HepG2 (cell line): ENCODE data around the gene NDRG2. TPM values are rescaled to one million over a fixed set of nuclear protein-coding genes. Genes with fewer than 3 reads are reported as not detected.

Experiments used
- ADNP ChIP-seq: sonication (generic); formaldehyde crosslinking; IDR thresholded peaks from 2 replicates; pipeline ENCODE4 v1.4.0; 2020; ENCODE audit warnings: missing genetic modification reagents
- ARNT ChIP-seq: fragments of 450-650 bp; IDR thresholded peaks from 2 replicates; pipeline ENCODE4 v1.6.1; 2017
- ETV6 ChIP-seq: sonication (generic); formaldehyde crosslinking; conservative IDR thresholded peaks from 2 replicates; pipeline ENCODE4 v1.4.0; 2020; ENCODE audit warnings: missing genetic modification reagents
- MAFF ChIP-seq: IDR thresholded peaks from 2 replicates; pipeline ENCODE4 v1.6.1; 2011; ENCODE audit warnings: low read depth, low read length, improper control_type of control experiment
- MEF2D ChIP-seq: sonication (generic); formaldehyde crosslinking; IDR thresholded peaks from 2 replicates; pipeline ENCODE4 v1.5.1; 2020; ENCODE audit warnings: mild to moderate bottlenecking, missing genetic modification reagents
- NFAT5 ChIP-seq: sonication (generic); formaldehyde crosslinking; IDR thresholded peaks from 2 replicates; pipeline ENCODE4 v1.4.0; 2020; ENCODE audit warnings: missing genetic modification reagents
- PAWR ChIP-seq: sonication (generic); formaldehyde crosslinking; IDR thresholded peaks from 2 replicates; pipeline ENCODE4 v1.4.0; 2020; ENCODE audit warnings: missing genetic modification reagents, mild to moderate bottlenecking, borderline replicate concordance
- PAX8 ChIP-seq: sonication (generic); formaldehyde crosslinking; IDR thresholded peaks from 2 replicates; pipeline ENCODE4 v1.8.0; 2022; ENCODE audit warnings: mild to moderate bottlenecking, missing genetic modification reagents, borderline replicate concordance
- RCOR2 ChIP-seq: IDR thresholded peaks from 2 replicates; pipeline ENCODE4 v1.6.1; 2016; ENCODE audit warnings: missing biosample characterization, missing genetic modification reagents
- RNF2 ChIP-seq: fragments of 450-650 bp; conservative IDR thresholded peaks from 2 replicates; pipeline ENCODE4 v1.6.1; 2016; ENCODE audit warnings: low read depth
- TBL1XR1 ChIP-seq: fragments of 150-350 bp; IDR thresholded peaks from 2 replicates; pipeline ENCODE4 v1.6.1; 2014; ENCODE audit warnings: borderline replicate concordance, low read length; ENCODE audit not compliant: partially characterized antibody
- TBP ChIP-seq: sonication (generic); formaldehyde crosslinking; IDR thresholded peaks from 2 replicates; pipeline ENCODE4 v1.5.0; 2020; ENCODE audit warnings: missing genetic modification reagents
- THAP7 ChIP-seq: sonication (generic); formaldehyde crosslinking; IDR thresholded peaks from 2 replicates; pipeline ENCODE4 v1.8.1; 2023; ENCODE audit warnings: mild to moderate bottlenecking, missing genetic modification reagents
- ZNF180 ChIP-seq: sonication (generic); formaldehyde crosslinking; IDR thresholded peaks from 2 replicates; pipeline ENCODE4 v1.4.0; 2020; ENCODE audit warnings: low read depth, missing genetic modification reagents, borderline replicate concordance
- ZNF501 ChIP-seq: sonication (generic); formaldehyde crosslinking; IDR thresholded peaks from 2 replicates; pipeline ENCODE4 v1.5.1; 2020; ENCODE audit warnings: mild to moderate bottlenecking, moderate library complexity, missing genetic modification reagents
- ZNF549 ChIP-seq: sonication (generic); formaldehyde crosslinking; IDR thresholded peaks from 2 replicates; pipeline ENCODE4 v1.5.0; 2020; ENCODE audit warnings: missing genetic modification reagents
- ZNF572 ChIP-seq: sonication (generic); formaldehyde crosslinking; IDR thresholded peaks from 2 replicates; pipeline ENCODE4 v1.5.1; 2020; ENCODE audit warnings: mild to moderate bottlenecking, missing genetic modification reagents
- ZNF720 ChIP-seq: sonication (generic); formaldehyde crosslinking; IDR thresholded peaks from 2 replicates; pipeline ENCODE4 v1.4.0; 2020; ENCODE audit warnings: missing genetic modification reagents
- ZNF737 ChIP-seq: sonication (generic); formaldehyde crosslinking; IDR thresholded peaks from 2 replicates; pipeline ENCODE4 v1.5.0; 2020; ENCODE audit warnings: missing genetic modification reagents, mild to moderate bottlenecking, borderline replicate concordance
- polyA plus RNA-seq, 8 experiments: library from polyadenylated mRNA; depleted of rRNA in 3 of 8; stranded (reverse) in 7 of 8; unstranded in 1 of 8; fragments of >200 nt; fragmentation: Illumina TruSeq in 4 of 8; extraction: Trizol in 4 of 8; gene quantifications; 2 replicates each; pipeline versions ENCODE4 v1.2.1 to v1.2.3, GENCODE V29; 2011 to 2016; ENCODE audit warnings: low read depth in 4 of 8, missing spikeins in 1 of 8, mixed read lengths in 1 of 8; ENCODE audit not compliant: insufficient read depth in 1 of 8
- total RNA-seq, 5 experiments: library from RNA; depleted of rRNA; stranded (reverse); fragments of >200 nt; fragmentation: Illumina TruSeq; extraction: Trizol; gene quantifications; 2 replicates each; pipeline ENCODE4 v1.2.3, GENCODE V29; 2016; ENCODE audit warnings: low read depth in 1 of 5
- TF ChIP-seq, protein P1 (sequence below): sonication (generic); formaldehyde crosslinking; IDR thresholded peaks from 2 replicates; pipeline ENCODE4 v1.4.0; 2020; ENCODE audit warnings: low read depth, missing genetic modification reagents

NDRG2 gene
- total and polyA plus RNA-seq, 2 of the 13 experiments (the other 11 are each of a cell fraction or from before 2014, with no cell fraction given), result 27.2 to 189 TPM

GRCh38 chr14:20970983-20971704 is 53.7 kb downstream of the NDRG2 start (continued):
- TF ChIP-seq THAP7 (CRISPR knock-in tag) (no peak), MAFF (no peak), ZNF180 (CRISPR knock-in tag) (0 out of 2 replicates have a peak, but pooled peaks have one; percentile 27), PAWR (no peak), ETV6 (CRISPR knock-in tag) (0 out of 2 replicates have a peak, but pooled peaks have one; percentile 22), ARNT (no peak), ZNF549 (CRISPR knock-in tag) (0 out of 2 replicates have a peak, but pooled peaks have one; percentile 84), TBL1XR1 (no peak), TBP (no peak), ZNF737 (CRISPR knock-in tag) (no peak), ADNP (no peak; the same call in 1 of the 2 replicates), MEF2D (CRISPR knock-in tag) (peak; percentile 62; the same call in 1 of the 2 replicates), PAX8 (CRISPR knock-in tag) (no peak), ZNF720 (CRISPR knock-in tag) (no peak), RCOR2 (0 out of 2 replicates have a peak, but pooled peaks have one; percentile 13), ZNF572 (CRISPR knock-in tag) (no peak; the same call in 1 of the 2 replicates), ZNF501 (peak; percentile 89), RNF2 (peak; percentile 6; the same call in 1 of the 2 replicates), NFAT5 (CRISPR knock-in tag) (no peak)
- TF ChIP-seq, protein P1, sequence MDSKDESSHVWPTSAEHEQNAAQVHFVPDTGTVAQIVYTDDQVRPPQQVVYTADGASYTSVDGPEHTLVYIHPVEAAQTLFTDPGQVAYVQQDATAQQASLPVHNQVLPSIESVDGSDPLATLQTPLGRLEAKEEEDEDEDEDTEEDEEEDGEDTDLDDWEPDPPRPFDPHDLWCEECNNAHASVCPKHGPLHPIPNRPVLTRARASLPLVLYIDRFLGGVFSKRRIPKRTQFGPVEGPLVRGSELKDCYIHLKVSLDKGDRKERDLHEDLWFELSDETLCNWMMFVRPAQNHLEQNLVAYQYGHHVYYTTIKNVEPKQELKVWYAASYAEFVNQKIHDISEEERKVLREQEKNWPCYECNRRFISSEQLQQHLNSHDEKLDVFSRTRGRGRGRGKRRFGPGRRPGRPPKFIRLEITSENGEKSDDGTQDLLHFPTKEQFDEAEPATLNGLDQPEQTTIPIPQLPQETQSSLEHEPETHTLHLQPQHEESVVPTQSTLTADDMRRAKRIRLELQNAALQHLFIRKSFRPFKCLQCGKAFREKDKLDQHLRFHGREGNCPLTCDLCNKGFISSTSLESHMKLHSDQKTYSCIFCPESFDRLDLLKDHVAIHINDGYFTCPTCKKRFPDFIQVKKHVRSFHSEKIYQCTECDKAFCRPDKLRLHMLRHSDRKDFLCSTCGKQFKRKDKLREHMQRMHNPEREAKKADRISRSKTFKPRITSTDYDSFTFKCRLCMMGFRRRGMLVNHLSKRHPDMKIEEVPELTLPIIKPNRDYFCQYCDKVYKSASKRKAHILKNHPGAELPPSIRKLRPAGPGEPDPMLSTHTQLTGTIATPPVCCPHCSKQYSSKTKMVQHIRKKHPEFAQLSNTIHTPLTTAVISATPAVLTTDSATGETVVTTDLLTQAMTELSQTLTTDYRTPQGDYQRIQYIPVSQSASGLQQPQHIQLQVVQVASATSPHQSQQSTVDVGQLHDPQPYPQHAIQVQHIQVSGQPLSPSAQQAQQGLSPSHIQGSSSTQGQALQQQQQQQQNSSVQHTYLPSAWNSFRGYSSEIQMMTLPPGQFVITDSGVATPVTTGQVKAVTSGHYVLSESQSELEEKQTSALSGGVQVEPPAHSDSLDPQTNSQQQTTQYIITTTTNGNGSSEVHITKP (CRISPR knock-in tag), result no peak
